Omental fat pad (tissue), 4 donors: ENCODE results near the gene PPP1R12C. TPM values are rescaled to one million over a fixed set of nuclear protein-coding genes. Genes with fewer than 3 reads are reported as not detected.
"Not testable (repeated sequence)": the region's sequence is repeated elsewhere in the genome, so short reads cannot be mapped to it uniquely, and the experiment has no call there.

Experiments used
- ATAC-seq: fragments of 150-250 bp; one replicate; pipeline ENCODE4 v1.9.1; 2016; ENCODE audit warnings: mild to moderate bottlenecking, moderate library complexity; ENCODE audit not compliant: low FRiP score
- DNase-seq: peaks from one replicate; pipeline ENCODE4 v3.0.0-alpha.2; 2019; ENCODE audit warnings: low spot score
- total RNA-seq, 4 donors: library from RNA; depleted of rRNA; stranded (reverse); fragments of >200 nt; gene quantifications; one replicate each; pipeline ENCODE4 v1.1.0, GENCODE V29; 2016
- TF ChIP-seq, protein P1 (sequence below), 3 donors: fragments of 450-650 bp; IDR thresholded peaks; one replicate each; pipeline ENCODE4 v1.5.1; 2016 to 2017; ENCODE audit warnings: antibody characterized with exemption in 3 of 3, mild to moderate bottlenecking in 3 of 3, moderate library complexity in 2 of 3

PPP1R12C gene
- total RNA-seq, 4 donors from 2014 or later = 59.9 to 127 (median 107) TPM

DNA sequence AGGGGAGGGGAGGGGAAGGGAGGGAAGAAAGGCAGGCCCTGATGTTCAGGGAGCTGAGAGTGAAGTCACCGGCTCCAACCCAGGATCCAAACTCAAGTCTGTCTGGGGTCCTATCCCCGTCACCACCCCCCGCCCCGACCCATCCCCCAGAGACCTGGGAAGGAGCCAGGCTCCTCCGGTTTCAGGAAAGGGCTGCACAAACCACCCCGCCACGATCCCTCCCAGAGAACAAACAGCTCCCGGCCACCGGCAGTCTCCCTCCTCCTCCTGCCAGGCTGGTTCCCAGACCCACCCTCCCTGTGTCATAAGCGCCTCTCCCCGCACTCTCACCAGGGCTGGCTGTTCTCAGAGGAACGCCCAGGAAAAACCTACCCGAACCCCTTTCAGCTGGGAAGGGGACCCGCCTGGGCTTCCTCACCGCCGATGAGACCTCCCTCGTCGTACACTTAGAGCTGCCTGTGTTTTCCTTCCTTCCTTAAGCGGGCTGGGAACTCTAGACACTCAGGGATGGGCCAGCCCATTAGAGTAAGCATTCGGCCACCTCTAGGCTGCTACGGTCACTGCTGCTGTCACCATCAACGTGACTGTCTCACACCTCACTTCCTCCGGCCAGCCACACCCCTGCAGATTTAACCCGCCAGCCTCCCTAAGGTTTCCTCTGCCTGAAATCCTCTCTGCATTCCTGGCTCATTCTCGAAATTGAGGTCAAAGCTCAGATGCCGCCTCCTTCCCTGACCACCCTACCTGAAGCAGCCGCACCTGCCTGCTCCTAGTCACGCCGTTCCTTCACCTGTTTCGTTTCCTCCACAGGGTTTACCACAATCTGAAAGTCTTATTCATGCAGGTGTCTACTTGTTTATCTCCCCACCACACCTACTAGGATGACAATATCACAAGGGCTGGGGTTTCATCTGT, 48.2 kb downstream of the PPP1R12C start:
- TF ChIP-seq, protein P1, sequence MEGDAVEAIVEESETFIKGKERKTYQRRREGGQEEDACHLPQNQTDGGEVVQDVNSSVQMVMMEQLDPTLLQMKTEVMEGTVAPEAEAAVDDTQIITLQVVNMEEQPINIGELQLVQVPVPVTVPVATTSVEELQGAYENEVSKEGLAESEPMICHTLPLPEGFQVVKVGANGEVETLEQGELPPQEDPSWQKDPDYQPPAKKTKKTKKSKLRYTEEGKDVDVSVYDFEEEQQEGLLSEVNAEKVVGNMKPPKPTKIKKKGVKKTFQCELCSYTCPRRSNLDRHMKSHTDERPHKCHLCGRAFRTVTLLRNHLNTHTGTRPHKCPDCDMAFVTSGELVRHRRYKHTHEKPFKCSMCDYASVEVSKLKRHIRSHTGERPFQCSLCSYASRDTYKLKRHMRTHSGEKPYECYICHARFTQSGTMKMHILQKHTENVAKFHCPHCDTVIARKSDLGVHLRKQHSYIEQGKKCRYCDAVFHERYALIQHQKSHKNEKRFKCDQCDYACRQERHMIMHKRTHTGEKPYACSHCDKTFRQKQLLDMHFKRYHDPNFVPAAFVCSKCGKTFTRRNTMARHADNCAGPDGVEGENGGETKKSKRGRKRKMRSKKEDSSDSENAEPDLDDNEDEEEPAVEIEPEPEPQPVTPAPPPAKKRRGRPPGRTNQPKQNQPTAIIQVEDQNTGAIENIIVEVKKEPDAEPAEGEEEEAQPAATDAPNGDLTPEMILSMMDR (IDR thresholded peaks at IDR 0.05) = no peak
- DNase-seq = no peak
- peak; percentile 53 for ATAC-seq

DNA sequence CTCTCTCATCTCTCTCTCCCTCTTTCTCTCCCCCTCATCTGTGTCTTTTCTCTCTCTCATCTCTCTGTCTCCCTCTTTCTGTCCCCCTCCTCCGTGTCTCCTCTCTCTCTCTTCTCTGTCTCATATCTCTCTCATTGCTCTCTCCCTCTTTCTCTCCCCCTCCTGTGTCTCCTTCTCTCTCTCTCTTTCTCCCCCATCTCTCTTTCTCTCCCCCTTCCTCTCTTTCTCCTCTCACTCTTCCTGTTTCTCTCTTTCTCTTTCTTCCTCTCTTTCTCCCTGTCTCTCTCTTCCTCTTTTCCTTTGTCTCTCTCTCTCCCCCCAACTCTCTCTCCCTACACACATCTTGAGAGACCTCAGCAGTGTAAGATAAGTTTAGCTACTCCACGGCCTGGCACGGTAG, 49.6 kb downstream of the PPP1R12C start:
- DNase-seq = no peak
- TF ChIP-seq, protein P1 (IDR thresholded peaks at IDR 0.05) = no peak
- no peak for ATAC-seq

DNA sequence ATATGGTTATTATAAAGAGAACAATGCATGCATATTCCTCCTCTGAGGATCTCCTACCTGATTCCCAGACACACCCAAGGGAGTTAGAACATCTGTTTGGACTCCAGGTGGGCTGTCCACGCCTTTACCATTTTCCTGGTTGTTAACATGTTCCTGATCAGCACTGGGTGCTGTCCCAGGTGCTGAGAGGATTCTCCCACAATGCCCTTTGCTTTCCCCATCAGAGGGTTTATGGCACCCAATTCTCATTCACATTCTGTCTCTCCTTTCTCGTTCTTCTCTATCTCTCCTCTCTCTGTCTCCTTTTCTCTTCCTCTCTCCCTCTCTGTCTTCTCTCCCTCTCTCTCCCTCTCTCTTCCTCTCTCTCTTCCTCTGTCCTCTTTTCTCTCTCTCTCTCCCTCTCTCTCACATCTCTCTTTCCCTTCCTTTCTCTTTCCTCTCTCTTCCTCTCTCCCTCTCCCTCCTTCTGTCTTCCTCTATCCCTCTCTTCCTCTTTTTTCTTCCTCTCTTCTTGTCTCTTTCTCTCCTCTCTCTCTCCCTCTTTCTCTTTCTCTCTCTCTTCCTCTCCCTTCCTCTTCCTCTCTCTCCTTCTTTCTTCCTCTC, 51.2 kb downstream of the PPP1R12C start:
- TF ChIP-seq, protein P1 (IDR thresholded peaks at IDR 0.05) = no peak
- DNase-seq (no peak), ATAC-seq (no peak)

DNA sequence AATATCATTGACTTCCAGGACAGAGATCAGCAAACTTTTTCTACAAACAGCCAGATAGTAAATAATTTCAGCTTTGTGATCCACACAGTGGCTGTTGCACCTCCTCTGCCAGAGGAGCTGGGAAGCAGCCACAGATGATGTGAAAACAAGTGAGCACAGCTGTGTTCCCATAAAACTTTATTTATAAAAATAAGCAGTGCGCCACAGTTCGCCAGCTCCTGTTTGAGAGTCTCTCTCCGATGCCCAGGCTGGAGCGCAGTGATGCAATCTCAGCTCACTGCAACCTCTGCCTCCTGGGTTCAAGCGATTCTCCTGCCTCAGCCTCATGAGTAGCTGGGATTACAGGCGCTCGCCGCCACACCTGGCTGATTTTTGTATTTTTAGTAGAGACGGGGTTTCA, 51.9 kb downstream of the PPP1R12C start:
- not testable (repeated sequence) for ATAC-seq

DNA sequence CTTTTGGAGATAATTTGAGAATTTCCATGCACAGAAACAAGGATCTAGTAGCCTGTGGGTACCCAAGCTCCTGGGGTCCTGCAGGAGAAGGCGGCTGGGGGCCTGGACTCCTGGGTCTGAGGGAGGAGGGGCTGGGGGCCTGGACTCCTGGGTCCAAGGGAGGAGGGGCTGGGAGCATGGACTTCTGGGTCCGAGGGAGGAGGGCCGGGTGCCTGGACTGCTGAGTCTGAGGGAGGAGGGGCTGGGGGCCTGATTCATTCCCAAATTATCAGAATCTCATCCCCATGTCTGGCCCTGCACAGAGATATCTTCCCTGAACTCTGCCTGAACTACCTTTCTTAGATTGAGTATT, 54.0 kb downstream of the PPP1R12C start:
- ATAC-seq = no peak
- TF ChIP-seq, protein P1 (IDR thresholded peaks at IDR 0.05) = no peak

More for the DNA sequence above, 51.9 kb downstream of the PPP1R12C start:
- DNase-seq = not testable (repeated sequence)

DNA sequence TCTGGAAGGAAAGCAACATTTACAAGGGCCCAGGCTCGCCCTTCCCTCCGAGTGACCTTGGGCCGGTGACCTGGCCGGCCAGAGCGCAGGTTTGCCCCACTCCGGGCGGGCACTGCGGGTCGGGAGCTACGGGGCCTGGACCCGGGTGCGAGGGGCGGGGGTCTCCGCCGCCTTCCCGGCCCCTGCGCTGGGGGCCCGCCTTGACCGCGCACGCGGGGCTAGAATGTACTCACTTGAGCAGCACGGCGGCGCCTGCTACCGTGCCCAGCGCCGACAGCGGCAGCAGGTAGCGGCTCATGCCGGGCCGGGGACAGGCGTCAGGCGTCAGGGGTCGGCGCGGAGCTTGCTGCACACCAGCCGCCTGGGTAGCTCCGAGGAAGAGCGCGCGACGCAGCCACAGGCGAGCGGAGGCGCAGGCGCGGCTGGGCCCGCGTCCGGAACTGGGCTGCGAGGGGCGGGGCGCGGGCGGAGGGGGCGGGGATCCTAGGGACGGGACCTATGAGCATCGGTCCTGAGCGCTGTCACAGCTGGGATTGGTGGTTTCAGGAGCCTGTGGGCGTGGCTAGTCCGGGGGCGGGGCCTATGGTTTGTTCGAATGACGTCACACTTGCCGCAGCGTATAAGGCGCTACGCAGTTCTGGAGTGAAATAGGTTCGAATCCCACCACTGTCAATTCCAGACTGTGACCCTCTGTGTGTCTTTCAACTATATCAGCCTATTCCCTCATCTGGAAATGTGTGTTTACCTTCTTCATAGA, 54.5 kb downstream of the PPP1R12C start, which contains the start of gene RDH13:
RDH13 (minus strand) TSS at position 414 of the 757 bp plus-strand sequence; CDS start at position 298, 116 bp downstream.
- DNase-seq (peak; percentile 99), ATAC-seq (peak; percentile 98)
- TF ChIP-seq, protein P1 (IDR thresholded peaks at IDR 0.05) = no peak

More for the DNA sequence above, 54.0 kb downstream of the PPP1R12C start:
- no peak for DNase-seq

DNA sequence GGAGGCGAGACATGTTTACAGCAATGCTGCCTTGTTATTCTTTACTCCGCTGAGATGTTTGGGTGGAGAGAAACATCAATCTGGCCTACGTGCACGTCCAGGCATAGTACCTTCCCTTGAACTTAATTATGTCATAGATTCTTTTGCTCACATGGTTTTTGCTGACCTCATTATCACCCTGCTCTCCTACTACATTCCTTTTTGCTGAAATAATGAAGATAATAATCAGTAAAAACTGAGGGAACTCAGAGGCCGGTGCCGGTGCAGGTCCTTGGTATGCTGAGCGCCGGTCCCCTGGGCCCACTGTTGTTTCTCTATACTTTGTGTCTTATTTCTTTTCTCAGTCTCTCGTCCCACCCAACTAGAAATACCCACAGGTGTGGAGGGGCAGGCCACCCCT, 57.1 kb downstream of the PPP1R12C start:
- ATAC-seq, DNase-seq: not testable (repeated sequence)
